Gastrocnemius medialis (tissue), 4 donors: ENCODE results near the gene SAMD4B.

Experiments
- POLR2A ChIP-seq, 2 donors: fragments of 450-650 bp; IDR thresholded peaks; one replicate each; pipeline ENCODE4 v1.6.1; 2017; ENCODE audit warnings: antibody characterized with exemption in 2 of 2, mild to moderate bottlenecking in 2 of 2, moderate library complexity in 2 of 2
- TF ChIP-seq, protein P1 (sequence below), 5 experiments: fragments of 450-650 bp in 3 of 5; fragments of 200-600 bp in 2 of 5; sonication (generic) in 2 of 5; IDR thresholded peaks in 4 of 5; conservative IDR thresholded peaks in 1 of 5; 1 replicate in 4 of 5; 2 replicates in 1 of 5; pipeline ENCODE4 v1.5.1; 2016 to 2019; ENCODE audit warnings: antibody characterized with exemption in 5 of 5, mild to moderate bottlenecking in 3 of 5, moderate library complexity in 3 of 5

DNA sequence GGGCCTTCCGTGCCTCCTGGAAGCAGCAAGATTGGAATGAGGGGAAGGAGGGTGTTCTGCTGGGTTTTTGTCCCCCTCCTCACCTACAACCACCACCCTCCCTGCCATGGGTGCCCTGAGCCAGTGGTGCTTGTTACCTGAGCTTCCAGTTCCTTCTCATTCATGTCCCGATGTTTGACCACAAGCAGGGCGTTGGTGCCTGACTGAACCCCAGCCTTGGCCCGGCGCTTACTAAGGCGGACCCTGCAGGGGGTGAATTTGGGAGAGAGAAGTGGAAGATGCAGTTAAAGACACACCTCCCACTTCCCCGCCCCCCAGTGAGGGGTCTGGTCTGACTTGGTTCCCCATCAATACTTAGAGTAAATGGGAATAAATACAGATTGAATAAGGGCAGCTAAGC is 44.3 kb downstream of the SAMD4B start:
- TF ChIP-seq, protein P1, sequence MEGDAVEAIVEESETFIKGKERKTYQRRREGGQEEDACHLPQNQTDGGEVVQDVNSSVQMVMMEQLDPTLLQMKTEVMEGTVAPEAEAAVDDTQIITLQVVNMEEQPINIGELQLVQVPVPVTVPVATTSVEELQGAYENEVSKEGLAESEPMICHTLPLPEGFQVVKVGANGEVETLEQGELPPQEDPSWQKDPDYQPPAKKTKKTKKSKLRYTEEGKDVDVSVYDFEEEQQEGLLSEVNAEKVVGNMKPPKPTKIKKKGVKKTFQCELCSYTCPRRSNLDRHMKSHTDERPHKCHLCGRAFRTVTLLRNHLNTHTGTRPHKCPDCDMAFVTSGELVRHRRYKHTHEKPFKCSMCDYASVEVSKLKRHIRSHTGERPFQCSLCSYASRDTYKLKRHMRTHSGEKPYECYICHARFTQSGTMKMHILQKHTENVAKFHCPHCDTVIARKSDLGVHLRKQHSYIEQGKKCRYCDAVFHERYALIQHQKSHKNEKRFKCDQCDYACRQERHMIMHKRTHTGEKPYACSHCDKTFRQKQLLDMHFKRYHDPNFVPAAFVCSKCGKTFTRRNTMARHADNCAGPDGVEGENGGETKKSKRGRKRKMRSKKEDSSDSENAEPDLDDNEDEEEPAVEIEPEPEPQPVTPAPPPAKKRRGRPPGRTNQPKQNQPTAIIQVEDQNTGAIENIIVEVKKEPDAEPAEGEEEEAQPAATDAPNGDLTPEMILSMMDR (IDR thresholded peaks at IDR 0.05 in 4 of 5, conservative IDR thresholded peaks at IDR 0.05 in 1 of 5) = no peak
- no peak for TF ChIP-seq POLR2A (IDR thresholded peaks at IDR 0.05)
